Hematopoietic multipotent progenitor cell (in vitro differentiated cells): ENCODE results near the gene HIPK4. TPM values are rescaled to one million over a fixed set of nuclear protein-coding genes. Genes with fewer than 3 reads are reported as not detected.
"Not testable (repeated sequence)": the region's sequence is repeated elsewhere in the genome, so short reads cannot be mapped to it uniquely, and the experiment has no call there.

Source experiments
- DNase-seq, 3 donors: peaks; one replicate each; pipeline ENCODE4 v3.0.0-alpha.2; 2011 to 2015; ENCODE audit warnings: low read depth in 2 of 3, low spot score in 2 of 3
- total RNA-seq: library from RNA; depleted of rRNA; stranded (reverse); fragments of >200 nt; gene quantifications from one replicate; pipeline ENCODE4 v1.2.3, GENCODE V29; 2012

HIPK4 gene
- total RNA-seq, 1 donor = 0.27 TPM

DNA sequence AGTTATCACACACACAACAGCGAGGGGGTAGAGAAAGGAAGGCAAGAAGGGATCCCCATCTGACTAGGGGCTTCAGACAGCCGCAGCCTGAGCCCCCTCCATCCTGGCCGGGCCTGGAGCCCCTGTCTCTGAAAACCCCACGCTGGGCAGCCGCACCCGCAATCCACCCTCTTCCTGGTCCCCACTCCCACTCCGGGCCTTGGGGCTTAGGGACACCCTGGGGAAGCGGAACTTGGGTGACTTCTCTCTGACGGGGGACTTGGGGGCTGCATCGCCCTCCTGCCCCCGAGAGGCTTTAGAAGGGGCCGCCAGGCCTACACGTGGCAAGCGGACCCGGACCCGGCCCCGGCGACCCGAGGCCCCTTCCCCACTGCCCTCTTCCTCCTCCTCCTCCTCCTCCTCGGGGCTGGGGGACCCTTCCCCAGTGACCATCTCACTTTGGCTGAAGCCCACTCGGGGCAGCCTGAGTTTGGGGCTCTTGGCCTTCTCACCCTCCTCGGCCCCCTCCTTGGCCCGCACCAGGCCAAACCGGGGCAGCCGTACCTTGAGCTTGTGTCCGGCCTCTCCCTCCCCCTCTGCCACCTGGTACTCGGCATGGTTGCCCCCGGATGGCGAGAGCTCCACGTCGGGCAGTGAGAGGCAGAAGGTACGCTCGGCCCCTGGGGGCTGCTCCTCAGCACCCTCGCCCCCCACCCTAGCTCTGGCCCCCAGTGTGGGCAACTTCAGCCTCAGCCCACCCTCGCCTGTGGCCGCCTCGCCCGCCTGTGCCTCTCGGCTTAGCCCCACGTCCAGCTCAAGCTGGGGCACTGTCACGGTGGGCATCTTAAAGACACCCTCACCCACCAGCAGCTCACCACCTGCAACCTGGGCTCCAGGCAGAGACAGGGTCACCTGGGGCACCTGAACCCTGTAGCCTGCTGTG lies 4.2 kb upstream of the HIPK4 start:
- DNase-seq = no peak

DNA sequence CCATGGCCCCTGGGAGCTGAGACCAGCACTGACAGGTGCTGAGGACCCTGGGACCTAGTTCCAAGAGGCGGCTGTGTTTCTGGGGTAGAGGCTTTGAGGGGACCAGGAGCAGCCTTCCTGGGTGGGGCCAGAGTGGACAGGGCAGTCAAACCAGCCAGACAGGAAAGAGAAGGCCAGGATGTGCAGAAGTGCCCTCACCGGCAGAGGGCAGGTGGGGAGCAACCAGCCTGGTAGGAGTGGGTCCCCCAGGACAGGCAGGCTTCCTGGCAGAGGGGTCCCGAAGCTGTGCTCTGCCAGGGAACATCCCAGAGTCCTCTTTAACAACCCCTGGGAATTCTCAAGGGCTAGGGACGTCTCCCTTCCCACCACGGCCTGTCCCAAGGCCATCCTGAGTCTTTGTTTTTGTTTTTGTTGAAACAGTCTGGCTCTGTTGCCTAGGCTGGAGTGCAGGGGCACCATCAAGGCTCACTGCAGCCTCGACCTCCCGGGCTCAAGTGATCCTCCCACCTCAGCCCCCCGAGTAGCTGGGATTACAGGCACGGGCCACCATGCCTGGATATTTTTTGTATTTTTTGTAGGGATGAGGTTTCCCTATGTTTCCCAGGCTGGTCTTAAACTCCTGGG lies 3.0 kb upstream of the HIPK4 start:
- DNase-seq = no peak

DNA sequence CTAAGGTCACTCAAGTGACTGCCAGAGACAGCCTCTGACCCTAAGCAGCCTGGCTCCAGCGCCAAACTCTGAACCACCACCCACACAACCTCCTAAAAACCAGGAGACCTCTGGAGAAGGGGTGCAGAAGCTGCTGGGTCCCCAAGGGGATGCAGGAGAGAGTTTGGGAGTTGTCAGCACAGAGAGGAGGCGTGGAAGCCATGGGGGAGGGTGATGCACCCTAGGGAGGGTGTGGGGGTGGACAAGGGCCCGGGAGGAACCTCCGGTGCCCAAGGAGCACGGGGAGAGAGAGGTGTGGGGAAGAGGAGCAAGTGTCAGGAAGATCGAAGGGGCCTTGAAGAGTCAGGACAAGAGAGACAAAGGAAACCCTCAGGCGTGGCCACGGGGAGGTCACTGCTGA lies 2.1 kb upstream of the HIPK4 start:
- no peak for DNase-seq

DNA sequence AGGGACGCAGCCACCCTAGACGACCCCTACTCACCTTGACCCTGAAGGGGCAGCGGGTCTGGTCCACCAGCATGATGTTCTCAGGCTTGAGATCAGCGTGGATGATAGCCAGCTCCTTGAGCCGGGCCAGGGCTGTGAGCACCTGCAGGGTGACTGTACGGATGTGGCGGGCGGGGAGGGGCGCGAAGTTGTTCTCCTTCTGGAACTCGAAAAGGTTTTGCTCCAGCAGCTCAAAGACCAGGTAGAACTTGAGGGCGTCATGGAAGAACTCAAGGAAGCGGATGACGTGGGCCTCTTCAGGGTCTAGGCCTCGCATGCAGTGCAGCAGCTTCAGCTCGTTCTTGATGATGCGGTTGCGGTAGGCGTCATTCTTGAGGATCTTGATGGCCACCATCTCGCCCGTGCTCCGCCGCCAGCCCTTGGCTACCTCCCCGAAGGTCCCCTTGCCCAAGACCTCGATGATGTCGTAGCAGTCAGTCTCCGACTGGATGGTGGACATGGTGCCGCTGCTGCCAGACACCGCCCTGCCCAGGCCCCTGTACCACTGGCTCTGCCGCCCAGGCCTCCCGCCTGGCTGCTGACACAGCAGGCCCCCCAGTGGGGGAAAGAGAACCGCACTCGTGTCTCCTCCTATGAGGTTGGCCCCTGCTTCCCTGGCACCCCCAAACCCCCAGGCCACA lies 437 bp downstream of the HIPK4 start:
- no peak for DNase-seq

DNA sequence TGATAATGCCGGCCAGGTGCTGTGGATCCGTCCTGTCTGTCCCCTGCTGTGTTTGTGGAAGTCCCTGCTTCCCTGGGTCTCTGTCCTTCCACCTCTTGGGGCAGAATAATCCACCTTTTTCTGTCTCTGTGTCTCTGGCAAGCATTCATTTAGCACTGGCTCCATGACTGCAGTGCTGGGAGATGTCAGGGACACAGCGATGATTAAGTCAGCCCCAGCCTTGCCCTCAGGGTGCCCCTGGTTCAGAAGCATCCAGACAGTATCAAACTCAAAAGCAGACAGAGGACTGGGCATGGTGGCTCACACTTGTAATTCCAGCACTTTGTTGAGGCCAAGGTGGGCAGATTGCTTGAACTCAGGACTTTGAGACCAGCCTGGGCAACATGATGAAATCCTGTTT lies 1.5 kb downstream of the HIPK4 start:
- no peak for DNase-seq

DNA sequence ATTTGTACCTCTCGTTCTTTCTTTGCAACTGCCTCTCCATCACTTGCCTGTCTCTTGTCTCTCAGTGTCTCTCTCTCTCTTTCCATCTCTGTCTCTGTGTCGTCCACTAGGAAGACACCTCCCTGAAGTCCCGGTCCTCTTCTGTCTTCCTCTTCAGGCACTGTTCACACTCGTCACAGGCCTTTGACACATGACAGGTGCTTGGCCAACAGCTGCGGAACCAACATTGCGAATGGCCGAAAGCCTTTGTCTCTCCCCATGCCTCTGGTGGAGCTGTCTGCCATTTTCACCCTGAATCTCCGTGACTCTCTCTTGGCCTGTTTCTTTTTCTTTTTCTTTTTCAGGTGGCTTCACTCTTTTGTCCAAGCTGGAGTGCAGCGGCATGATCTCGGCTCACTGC lies 2.8 kb downstream of the HIPK4 start:
- no peak for DNase-seq

DNA sequence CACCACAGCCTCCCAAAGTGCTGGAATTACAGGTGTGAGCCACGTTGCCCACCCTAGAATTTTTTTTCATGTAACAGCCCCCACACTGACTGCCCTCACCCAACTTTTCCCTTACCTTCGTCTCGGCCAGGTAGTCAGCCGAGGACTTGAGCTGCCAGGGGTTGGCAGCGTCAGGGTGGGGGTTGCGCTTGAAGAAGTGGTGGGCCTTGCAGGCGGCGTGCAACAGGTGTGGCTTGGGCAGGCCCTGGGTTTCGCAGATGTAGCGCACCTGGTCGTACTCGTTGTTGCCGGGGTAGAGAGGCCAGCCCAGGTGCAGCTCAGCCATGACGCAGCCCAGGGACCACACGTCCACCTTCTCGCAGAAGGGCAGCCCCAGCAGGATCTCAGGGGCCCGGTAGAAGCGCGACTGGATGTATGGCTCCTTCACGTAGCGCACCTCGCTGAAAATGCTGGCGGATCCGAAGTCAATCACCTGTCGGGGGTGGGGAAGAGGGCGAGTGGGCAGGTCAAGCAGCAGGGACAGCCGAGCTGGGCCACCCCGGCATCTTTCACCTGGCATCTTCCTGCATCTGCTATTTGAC lies 6.2 kb downstream of the HIPK4 start:
- no peak for DNase-seq

DNA sequence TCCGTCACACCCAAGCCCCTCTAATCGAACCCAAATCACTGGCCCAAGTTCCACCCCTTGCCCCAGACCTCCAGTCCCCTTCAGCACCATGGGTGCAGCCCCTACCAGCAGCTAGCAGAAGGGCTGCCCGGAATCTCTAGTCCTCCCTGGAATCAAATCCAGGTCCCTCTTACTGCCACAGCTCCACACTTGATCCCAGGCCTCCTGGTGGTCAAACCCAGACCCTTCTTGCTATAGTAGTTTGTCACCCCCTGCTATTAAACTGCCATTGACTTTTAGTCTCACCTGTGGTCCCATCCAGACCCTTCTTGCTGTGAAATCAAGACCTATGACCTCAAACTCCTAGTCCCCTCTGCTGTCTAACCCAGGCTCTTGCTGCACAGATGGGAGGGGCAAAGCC lies 8.7 kb downstream of the HIPK4 start:
- DNase-seq = no peak

DNA sequence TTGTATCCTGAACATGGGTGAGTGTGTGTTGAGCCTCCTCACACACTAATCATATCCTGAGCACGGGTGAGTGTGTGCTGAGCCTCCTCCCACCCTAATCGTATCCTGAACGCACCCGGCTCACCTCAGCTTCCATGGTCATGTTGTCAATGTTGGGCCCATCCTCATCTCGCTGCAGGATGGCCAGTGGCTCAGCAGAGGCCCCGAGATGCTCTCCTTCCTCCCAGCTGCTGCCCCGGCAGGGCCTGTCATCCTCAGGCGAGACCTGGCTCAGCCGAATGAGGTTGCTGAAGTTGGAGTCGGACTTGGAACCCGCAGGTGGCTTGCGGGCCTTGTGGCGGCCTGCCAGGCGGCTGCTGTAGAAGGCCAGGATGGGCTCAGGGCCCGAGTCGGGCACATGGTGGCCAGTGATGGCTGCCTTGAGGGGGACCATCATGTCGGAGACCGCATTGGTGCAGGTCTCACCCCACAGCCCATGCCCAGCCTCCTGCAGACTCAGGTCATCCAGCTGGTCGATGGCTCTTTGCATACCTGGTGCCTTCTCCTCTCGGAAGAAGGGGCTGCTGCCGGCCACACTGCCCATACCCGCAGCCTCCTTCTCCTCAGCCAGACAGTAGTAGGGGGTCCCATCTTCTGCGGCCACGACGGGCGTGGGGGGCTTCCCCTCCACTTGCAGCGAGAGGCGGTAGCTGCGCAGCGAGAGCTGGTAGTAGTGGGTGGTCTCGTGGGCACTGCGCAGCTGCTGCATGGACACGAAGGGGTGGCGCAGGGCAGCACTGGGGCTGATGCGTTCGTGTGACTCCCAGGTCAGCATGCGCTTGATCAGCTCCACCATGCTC lies 9.6 kb downstream of the HIPK4 start:
- no peak for DNase-seq

DNA sequence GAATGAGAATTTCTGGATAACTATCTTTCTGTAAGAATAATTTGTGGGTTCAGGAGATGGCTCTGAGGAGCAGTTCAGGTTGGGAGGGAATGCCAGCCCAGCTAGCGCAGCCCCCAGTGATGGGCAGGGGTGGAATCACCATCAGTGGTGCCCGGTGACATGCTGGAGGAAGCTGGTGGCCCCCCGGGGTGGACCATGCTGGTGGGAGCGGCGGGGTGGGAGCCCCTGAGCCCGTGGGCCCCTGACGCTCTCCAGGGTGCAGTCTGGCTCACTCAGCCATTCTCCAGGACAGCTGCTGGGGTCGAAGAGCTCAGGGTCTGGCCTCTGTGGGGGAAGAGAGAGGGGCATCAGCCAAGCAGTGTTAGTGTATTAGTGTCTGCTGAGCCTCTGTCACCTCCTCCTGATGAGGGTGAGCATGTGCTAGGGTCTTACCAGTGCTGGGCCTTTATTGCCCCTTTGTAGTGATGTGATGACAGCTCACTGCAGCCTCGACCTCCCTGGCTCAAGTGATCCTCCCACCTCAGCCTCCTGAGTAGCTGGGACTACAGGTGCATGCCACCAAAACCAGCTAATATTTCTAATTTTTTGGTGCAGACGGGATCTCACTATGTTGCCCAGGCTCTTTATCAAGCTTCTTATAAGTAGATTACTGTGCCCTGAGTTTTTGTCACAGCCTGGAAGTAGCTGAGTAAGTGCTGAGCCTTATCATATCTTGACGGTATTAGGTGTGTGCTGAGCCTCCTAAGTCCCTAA lies 10.4 kb downstream of the HIPK4 start:
- no peak for DNase-seq

DNA sequence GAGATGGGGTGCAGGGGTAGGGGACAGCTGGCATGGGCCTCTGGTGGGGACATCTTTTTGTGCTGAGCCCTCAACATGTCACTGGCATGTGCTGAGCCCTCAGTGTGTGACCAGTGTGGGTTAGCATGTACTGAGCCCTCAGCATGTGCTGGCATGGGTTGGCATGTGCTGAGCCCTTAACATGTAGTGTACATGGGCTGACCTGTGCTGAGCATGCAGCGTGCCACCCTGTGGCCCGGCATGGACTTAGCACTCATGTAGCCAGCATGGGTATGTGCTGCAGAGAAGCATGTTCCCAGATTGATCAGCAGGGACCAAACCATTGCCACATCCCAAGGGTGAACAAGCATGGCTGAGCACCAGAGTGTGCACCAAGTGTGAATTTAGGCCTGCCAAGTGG lies 11.5 kb downstream of the HIPK4 start:
- no peak for DNase-seq

DNA sequence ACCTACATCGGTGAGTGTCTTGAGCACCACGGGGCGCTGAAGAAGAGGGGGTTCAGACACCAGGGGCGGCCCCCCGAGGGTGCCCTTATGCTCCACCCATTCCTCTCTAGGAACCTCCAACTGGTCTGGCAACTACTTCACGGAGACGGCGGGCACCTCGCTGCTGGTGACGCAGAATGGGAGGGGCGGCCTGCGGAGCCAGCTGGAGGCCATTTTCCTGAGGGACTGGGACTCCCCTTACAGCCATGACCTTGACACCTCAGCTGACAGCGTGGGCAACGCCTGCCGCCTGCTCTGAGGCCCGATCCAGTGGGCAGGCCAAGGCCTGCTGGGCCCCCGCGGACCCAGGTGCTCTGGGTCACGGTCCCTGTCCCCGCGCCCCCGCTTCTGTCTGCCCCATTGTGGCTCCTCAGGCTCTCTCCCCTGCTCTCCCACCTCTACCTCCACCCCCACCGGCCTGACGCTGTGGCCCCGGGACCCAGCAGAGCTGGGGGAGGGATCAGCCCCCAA lies 12.1 kb downstream of the HIPK4 start:
- no peak for DNase-seq

DNA sequence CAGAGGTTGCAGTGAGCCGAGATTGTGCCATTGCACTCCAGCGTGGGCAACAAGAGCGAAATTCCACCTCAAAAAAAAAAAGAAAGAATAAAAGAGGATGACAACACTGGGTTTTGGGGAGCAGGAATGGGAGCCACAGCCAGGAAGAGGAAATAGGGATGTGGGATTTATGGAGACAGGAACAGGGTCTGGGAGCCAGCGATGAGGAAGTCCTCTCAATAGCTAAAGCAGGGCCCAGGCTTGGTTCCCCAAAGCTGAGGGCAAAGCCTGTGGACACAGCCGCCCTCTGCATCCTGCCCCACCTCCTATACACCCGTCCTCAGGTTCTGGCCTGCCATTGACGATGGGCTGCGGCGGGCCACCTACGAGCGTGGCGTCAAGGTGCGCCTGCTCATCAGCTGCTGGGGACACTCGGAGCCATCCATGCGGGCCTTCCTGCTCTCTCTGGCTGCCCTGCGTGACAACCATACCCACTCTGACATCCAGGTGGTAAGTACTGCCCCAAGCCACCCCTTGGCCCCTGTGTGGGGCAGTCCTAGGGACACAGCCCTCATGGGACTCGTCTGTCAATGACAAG lies 13.6 kb downstream of the HIPK4 start:
- DNase-seq = no peak

DNA sequence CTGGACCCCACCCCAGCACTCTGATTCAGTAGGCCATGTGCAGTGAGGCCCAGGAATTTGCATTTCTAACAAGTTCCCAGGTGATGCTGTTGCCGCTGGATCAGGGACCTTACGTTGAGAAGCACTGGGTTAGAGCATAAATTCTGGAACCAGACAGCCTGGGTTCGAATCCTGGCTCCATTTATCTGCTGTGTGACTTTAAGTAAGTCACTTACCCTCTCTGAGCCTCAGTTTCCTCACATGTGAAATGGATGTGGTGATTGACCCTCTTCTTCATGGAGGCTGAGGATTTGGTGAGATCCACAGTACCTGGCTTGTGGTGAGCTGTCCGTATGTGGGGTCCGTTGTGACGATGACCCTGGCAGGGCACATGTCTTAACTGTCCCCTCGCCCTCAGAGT lies 15.9 kb downstream of the HIPK4 start:
- no peak for DNase-seq

DNA sequence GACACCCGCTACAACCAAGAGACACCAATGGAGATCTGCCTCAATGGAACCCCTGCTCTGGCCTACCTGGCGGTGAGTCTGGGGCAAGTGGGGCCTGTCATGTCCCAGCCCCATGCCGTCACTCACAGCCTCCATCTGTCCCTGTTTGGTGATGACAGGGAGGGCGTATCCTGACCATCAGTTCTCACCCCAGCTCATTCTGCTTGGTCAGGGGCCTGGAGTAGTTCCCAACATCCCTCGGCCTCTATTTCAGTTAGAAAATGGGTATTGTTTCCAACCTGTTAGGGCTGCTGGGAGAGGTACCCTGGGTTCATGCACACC lies 18.2 kb downstream of the HIPK4 start:
- no peak for DNase-seq

DNA sequence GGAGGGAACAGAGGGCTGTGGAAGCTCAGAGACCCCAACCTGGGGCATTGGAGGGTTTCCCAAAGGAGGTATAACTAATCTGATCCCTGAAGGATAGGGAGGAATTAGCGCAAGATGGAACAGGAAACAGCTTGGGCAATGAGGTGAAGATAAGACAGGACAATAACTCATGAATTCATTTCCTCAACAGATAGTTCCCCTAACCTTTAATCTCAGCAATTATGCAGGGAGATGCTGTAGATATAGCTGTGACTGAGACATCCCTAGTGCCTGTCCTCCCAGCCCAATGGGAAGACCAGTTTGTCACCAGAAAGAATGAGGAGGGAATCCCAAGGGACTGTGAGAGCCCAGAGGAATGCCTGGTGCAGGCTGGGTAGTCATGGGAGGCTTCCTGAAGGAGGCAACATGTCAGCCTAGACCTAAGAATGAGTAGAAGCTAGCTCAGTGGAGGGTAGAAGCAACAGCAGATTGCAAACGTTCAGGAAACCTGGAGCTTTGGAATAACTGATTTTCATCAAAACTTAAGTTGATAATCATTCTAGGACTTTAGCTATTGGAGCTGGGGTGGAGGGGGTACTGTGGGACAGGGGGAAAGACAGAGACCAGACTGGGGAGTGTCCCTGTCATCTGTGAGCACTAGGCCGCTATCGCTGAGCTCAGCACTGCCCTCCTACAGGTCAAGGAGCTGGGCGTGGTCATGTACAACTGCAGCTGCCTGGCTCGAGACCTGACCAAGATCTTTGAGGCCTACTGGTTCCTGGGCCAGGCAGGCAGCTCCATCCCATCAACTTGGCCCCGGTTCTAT lies 18.8 kb downstream of the HIPK4 start:
- DNase-seq = peak in 1 of 3 donors; percentile 20

DNA sequence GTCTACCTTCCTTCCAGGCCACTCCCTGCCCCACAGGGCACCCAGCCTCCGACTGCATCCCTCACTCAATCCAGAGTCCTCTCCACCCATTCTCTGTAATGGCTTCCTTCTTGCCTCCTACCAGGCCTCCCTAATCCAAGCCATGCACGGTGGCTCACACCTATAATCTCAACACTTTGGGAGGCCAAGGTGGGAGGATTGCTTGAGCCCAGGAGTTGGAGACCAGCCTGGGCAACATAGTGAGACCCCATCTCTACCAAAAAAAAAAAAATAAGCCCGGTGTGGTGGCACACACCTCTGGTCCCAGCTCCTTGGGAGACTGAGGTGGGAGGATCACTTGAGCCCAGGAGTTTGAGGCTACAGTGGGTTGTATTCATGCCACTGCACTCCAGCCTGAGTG lies 19.7 kb downstream of the HIPK4 start:
- DNase-seq = not testable (repeated sequence)

DNA sequence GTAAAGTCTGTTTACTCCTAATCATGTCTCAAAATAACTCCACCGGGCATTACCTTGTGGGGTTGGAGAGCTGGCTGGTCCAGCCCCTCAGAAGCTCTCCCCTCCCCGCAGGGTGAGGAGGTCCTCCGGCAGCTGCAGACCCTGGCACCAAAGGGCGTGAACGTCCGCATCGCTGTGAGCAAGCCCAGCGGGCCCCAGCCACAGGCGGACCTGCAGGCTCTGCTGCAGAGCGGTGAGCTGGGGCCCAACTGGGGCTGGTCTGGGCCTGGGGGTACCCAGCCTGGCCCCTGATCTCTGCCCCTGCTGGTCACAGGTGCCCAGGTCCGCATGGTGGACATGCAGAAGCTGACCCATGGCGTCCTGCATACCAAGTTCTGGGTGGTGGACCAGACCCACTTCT lies 20.2 kb downstream of the HIPK4 start:
- DNase-seq = no peak
